ENCODE measurements around the gene HSD17B12.

GRCh38 chr11:43639920-43640319 is 40.6 kb upstream of the HSD17B12 start:
- no peak for TF ChIP-seq RFX5 (IDR thresholded peaks at IDR 0.05)
- TF ChIP-seq TFCP2L1 (CRISPR knock-in tag; IDR thresholded peaks at IDR 0.05): no peak
- TF ChIP-seq POLR2A (IDR thresholded peaks at IDR 0.05; ENCODE audit: low read length): no peak
- TF ChIP-seq CTCF (IDR thresholded peaks at IDR 0.05): no peak
- TF ChIP-seq PBX3 (IDR thresholded peaks at IDR 0.05): no peak
- no peak for TF ChIP-seq ELK1 (IDR thresholded peaks at IDR 0.05; ENCODE audit: low read depth, low read length)
- no peak for TF ChIP-seq BHLHE40 (IDR thresholded peaks at IDR 0.05; ENCODE audit: low read depth, low read length)
- no peak for TF ChIP-seq MYC (IDR thresholded peaks at IDR 0.05; ENCODE audit: borderline replicate concordance, low read length)
- TF ChIP-seq NFE2L2 (conservative IDR thresholded peaks at IDR 0.05; ENCODE audit: low read length): no peak
- no peak for TF ChIP-seq JUN (IDR thresholded peaks at IDR 0.05)
- TF ChIP-seq ZC3H11A (IDR thresholded peaks at IDR 0.05): no peak
- TF ChIP-seq MAZ (IDR thresholded peaks at IDR 0.05; ENCODE audit: borderline replicate concordance, low read depth, low read length): no peak
- no peak for TF ChIP-seq CHD2 (IDR thresholded peaks at IDR 0.05; ENCODE audit: low read length, partially characterized antibody)

Measured in A549 (cell line).